PC-3 (cell line): ENCODE results near the gene AGAP5.

Experiments used
- EZH2 ChIP-seq: fragments of 300-600 bp; sonication (generic); IDR thresholded peaks from one replicate; pipeline ENCODE4 v1.6.1; 2017; ENCODE audit warnings: antibody characterized with exemption, mild to moderate bottlenecking, low read length; ENCODE audit not compliant: unreplicated experiment
- TF ChIP-seq, protein P1 (sequence below): fragments of 300-600 bp; sonication (generic); conservative IDR thresholded peaks from 2 replicates; pipeline ENCODE4 v1.5.1; 2017; ENCODE audit warnings: antibody characterized with exemption, low read depth, mild to moderate bottlenecking, low read length

- TF ChIP-seq EZH2: no peak
- TF ChIP-seq, protein P1, sequence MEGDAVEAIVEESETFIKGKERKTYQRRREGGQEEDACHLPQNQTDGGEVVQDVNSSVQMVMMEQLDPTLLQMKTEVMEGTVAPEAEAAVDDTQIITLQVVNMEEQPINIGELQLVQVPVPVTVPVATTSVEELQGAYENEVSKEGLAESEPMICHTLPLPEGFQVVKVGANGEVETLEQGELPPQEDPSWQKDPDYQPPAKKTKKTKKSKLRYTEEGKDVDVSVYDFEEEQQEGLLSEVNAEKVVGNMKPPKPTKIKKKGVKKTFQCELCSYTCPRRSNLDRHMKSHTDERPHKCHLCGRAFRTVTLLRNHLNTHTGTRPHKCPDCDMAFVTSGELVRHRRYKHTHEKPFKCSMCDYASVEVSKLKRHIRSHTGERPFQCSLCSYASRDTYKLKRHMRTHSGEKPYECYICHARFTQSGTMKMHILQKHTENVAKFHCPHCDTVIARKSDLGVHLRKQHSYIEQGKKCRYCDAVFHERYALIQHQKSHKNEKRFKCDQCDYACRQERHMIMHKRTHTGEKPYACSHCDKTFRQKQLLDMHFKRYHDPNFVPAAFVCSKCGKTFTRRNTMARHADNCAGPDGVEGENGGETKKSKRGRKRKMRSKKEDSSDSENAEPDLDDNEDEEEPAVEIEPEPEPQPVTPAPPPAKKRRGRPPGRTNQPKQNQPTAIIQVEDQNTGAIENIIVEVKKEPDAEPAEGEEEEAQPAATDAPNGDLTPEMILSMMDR: no peak
Observed at GRCh38 chr10:73635781-73636180, 62.1 kb downstream of the AGAP5 start.
